Right atrium auricular region (tissue), 2 donors: ENCODE results near the gene PGLYRP1. TPM values are rescaled to one million over a fixed set of nuclear protein-coding genes. Genes with fewer than 3 reads are reported as not detected.

Experiments used
- DNase-seq: peaks from one replicate; pipeline ENCODE4 v3.0.0-alpha.2; 2019; ENCODE audit warnings: low spot score
- H3K27ac ChIP-seq, 2 donors: fragments of 200-600 bp; sonication (generic); 1 replicate in 1 of 2; 2 replicates in 1 of 2; pipeline ENCODE4 v1.5.1; 2016 to 2019
- H3K27me3 ChIP-seq, 2 donors: fragments of 200-600 bp; sonication (generic); one replicate each; pipeline versions ENCODE4 v1.5.1 to v1.6.0; 2017 to 2019
- H3K36me3 ChIP-seq: fragments of 200-600 bp; sonication (generic); one replicate; pipeline ENCODE4 v1.5.1; 2016
- H3K4me1 ChIP-seq, 2 donors: fragments of 200-600 bp; sonication (generic); one replicate each; pipeline versions ENCODE4 v1.5.1 to v1.6.0; 2017 to 2019
- H3K4me3 ChIP-seq, 2 donors: fragments of 200-600 bp; sonication (generic); 1 replicate in 1 of 2; 2 replicates in 1 of 2; pipeline ENCODE4 v1.5.1; 2017 to 2019; ENCODE audit warnings: mild to moderate bottlenecking in 1 of 2, moderate library complexity in 1 of 2
- H3K9me3 ChIP-seq, 2 donors: fragments of 200-600 bp; sonication (generic); one replicate each; pipeline ENCODE4 v1.5.1; 2019
- total RNA-seq, 2 donors: library from RNA; depleted of rRNA; stranded (reverse); fragments of >200 nt; gene quantifications; one replicate each; pipeline ENCODE4 v1.1.0, GENCODE V29; 2016
- TF ChIP-seq, protein P1 (sequence below), 2 donors: fragments of 200-600 bp; sonication (generic); IDR thresholded peaks; one replicate each; pipeline ENCODE4 v1.5.1; 2019; ENCODE audit warnings: antibody characterized with exemption in 2 of 2

The PGLYRP1 gene
- total RNA-seq, 2 donors from 2014 or later, result not detected

GRCh38 chr19:45985321-45985720 is 37.5 kb downstream of the PGLYRP1 start:
- Histone ChIP-seq H3K4me1 (no peaks in the 10 kb centered on the region), H3K27ac (no peak overlapping the region), H3K9me3 (no peaks in the 10 kb centered on the region), H3K4me3 (no peak overlapping the region), H3K36me3 (no peaks in the 10 kb centered on the region), H3K27me3 (no peaks in the 10 kb centered on the region)
- TF ChIP-seq, protein P1, sequence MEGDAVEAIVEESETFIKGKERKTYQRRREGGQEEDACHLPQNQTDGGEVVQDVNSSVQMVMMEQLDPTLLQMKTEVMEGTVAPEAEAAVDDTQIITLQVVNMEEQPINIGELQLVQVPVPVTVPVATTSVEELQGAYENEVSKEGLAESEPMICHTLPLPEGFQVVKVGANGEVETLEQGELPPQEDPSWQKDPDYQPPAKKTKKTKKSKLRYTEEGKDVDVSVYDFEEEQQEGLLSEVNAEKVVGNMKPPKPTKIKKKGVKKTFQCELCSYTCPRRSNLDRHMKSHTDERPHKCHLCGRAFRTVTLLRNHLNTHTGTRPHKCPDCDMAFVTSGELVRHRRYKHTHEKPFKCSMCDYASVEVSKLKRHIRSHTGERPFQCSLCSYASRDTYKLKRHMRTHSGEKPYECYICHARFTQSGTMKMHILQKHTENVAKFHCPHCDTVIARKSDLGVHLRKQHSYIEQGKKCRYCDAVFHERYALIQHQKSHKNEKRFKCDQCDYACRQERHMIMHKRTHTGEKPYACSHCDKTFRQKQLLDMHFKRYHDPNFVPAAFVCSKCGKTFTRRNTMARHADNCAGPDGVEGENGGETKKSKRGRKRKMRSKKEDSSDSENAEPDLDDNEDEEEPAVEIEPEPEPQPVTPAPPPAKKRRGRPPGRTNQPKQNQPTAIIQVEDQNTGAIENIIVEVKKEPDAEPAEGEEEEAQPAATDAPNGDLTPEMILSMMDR (IDR thresholded peaks at IDR 0.05), result no peak
- no peak for DNase-seq

- Histone ChIP-seq H3K27ac (no peak overlapping the region), H3K4me1 (no peaks in the 10 kb centered on the region), H3K4me3 (no peak overlapping the region), H3K36me3 (no peaks in the 10 kb centered on the region), H3K27me3 (no peaks in the 10 kb centered on the region), H3K9me3 (no peaks in the 10 kb centered on the region)
- DNase-seq, result no peak
- TF ChIP-seq, protein P1 (IDR thresholded peaks at IDR 0.05), result no peak
Observed at GRCh38 chr19:45981350-45981749, 41.5 kb downstream of the PGLYRP1 start.

DNA sequence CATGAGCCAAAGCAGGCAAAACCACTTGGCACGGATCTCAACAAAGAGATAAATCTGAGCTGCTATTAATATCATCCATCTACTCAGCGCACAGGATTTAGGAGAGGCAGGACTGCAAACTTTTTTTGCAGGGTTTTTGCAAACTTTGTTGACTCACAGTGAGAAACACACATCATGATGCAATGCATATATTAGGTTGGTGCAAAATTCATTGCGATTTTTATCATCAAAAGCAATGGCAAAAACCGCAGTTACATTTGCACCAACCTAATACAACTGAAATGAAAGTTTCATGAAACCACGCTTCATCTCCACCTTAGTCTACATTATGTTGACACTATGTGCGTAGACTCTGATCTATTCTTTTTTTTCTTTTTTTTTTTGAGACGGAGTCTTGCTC is 44.7 kb downstream of the PGLYRP1 start:
- peaks cover 4 to 8% of the 10 kb centered on the region in 2 donors for H3K27me3 ChIP-seq
- no peaks in the 10 kb centered on the region for H3K9me3 ChIP-seq
- TF ChIP-seq, protein P1 (IDR thresholded peaks at IDR 0.05), result no peak
- peaks cover 0 to under 1% of the 10 kb centered on the region in 2 donors for H3K4me1 ChIP-seq
- H3K27ac ChIP-seq, result no peak overlapping the region
- no peaks in the 10 kb centered on the region for H3K36me3 ChIP-seq
- DNase-seq, result no peak
- H3K4me3 ChIP-seq, result no peak overlapping the region

- TF ChIP-seq, protein P1 (IDR thresholded peaks at IDR 0.05), result no peak
- DNase-seq, result no peak
- Histone ChIP-seq H3K4me1 (peaks cover 0 to 3% of the 10 kb centered on the region in 2 donors), H3K36me3 (no peaks in the 10 kb centered on the region), H3K27me3 (peaks cover 4 to 16% of the 10 kb centered on the region in 2 donors), H3K9me3 (no peaks in the 10 kb centered on the region), H3K27ac (no peak overlapping the region), H3K4me3 (no peak overlapping the region)
Observed at GRCh38 chr19:45976178-45976577, 46.7 kb downstream of the PGLYRP1 start.

DNA sequence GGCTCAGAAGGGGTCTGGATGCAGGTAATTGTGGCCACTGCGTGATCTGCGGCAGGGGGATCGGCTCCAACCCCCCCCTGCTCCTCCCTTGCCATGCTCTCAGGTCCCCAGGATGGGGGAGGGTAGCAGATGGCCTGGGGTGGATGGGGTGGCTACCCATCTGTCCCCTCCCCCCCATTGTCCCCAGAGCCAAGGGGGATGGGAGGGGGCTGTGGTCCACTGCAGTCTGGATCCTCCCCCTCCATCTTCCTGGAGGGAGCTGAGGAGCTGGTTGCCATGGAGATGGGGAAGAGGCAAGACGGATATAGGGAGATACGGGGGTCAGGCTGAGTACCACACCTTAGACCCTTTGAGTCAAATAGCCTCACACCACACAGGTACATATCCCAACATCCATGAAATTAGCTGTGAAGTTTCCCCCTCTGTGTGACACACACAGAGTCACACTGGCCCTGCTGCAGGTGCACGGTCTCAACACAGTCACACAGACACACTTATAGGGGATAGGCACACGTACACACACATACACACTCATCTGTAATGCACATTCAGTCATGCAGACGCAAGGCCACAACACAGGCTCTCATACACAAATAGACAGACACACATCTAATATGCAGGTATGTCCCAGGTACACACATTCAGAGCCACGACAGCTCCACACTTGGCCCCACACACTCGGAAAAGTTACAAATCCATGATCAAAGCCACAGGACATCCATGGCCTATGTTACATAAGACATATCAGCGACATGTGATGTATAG is 47.4 kb downstream of the PGLYRP1 start:
- Histone ChIP-seq H3K27ac (no peak overlapping the region), H3K4me1 (peaks cover 0 to 3% of the 10 kb centered on the region in 2 donors), H3K36me3 (no peaks in the 10 kb centered on the region), H3K27me3 (peaks cover 4 to 16% of the 10 kb centered on the region in 2 donors), H3K4me3 (no peak overlapping the region), H3K9me3 (no peaks in the 10 kb centered on the region)
- no peak for DNase-seq
- TF ChIP-seq, protein P1 (IDR thresholded peaks at IDR 0.05), result no peak
